Activated gamma-delta T cell treated with Interleukin-2 at 50 U/mL for 16 hours (primary cell): ENCODE data around the gene COX19.

Experiments used
- DNase-seq: peaks from one replicate; pipeline ENCODE4 v3.0.0-alpha.2; 2020

Gene COX19

GRCh38 chr7:974820-975681 is at the start of gene COX19:
Gene COX19 (minus strand): TSS chr7:975549. CDS start chr7:975509, 40 bp downstream.
- peak; percentile 88 for DNase-seq

GRCh38 chr7:1024331-1024841 is 49.0 kb upstream of the COX19 start:
- DNase-seq = no peak

GRCh38 chr7:1022801-1023465 is 47.6 kb upstream of the COX19 start:
- no peak for DNase-seq

GRCh38 chr7:1022356-1022755 is 47.0 kb upstream of the COX19 start:
- no peak for DNase-seq

GRCh38 chr7:1021931-1022330 is 46.6 kb upstream of the COX19 start:
- no peak for DNase-seq

- DNase-seq = no peak
These were observed 46.0 kb upstream of the COX19 start for GRCh38 chr7:1021366-1021765.

GRCh38 chr7:1020849-1021251 is 45.5 kb upstream of the COX19 start:
- no peak for DNase-seq

GRCh38 chr7:1019789-1020610 is 44.7 kb upstream of the COX19 start:
- no peak for DNase-seq

- DNase-seq = no peak
These were observed 44.0 kb upstream of the COX19 start for GRCh38 chr7:1019255-1019785.

- DNase-seq = no peak
These were observed 43.0 kb upstream of the COX19 start for GRCh38 chr7:1018334-1018695.

GRCh38 chr7:1017586-1018333 is 42.4 kb upstream of the COX19 start:
- DNase-seq = no peak

GRCh38 chr7:1016577-1017531 is 41.5 kb upstream of the COX19 start:
- no peak for DNase-seq

- no peak for DNase-seq
These were observed 40.1 kb upstream of the COX19 start for GRCh38 chr7:1015196-1016121.

- DNase-seq = no peak
These were observed 39.3 kb upstream of the COX19 start for GRCh38 chr7:1014681-1015080.

GRCh38 chr7:1013581-1013980 is 38.2 kb upstream of the COX19 start:
- no peak for DNase-seq

GRCh38 chr7:1012716-1013095 is 37.4 kb upstream of the COX19 start:
- DNase-seq = no peak

- no peak for DNase-seq
These were observed 36.8 kb upstream of the COX19 start for GRCh38 chr7:1012004-1012715.

- no peak for DNase-seq
These were observed 36.1 kb upstream of the COX19 start for GRCh38 chr7:1011297-1012003.

GRCh38 chr7:1010226-1010625 is 34.9 kb upstream of the COX19 start:
- DNase-seq = no peak
